ENCODE measurements around the gene MAST1. TPM values are rescaled to one million over a fixed set of nuclear protein-coding genes. Genes with fewer than 3 reads are reported as not detected.
A peak's percentile ranks its signal among the peaks of the same experiment; 100 is the strongest.
"Not testable (repeated sequence)": the region's sequence is repeated elsewhere in the genome, so short reads cannot be mapped to it uniquely, and the experiment has no call there.

MAST1 gene
- total RNA-seq, 1 donor from 2014 or later = 0.15 TPM

GRCh38 chr19:12888006-12888603 is 49.8 kb downstream of the MAST1 start:
- no peak overlapping the region for H3K27ac ChIP-seq
- H3K27me3 ChIP-seq (ENCODE audit: low read depth) = peaks cover 15% of the 10 kb centered on the region
- ATAC-seq (no peak), DNase-seq (no peak)
- no peak for TF ChIP-seq CTCF (IDR thresholded peaks at IDR 0.05)
- intact Hi-C loops (cut with DNase I) = no loop called here
- H3K36me3 ChIP-seq = peaks cover under 1% of the 10 kb centered on the region
- no peak overlapping the region for H3K4me3 ChIP-seq
- H3K4me1 ChIP-seq = peaks cover 26% of the 10 kb centered on the region
- no peaks in the 10 kb centered on the region for H3K9me3 ChIP-seq

GRCh38 chr19:12890299-12890786 is 52.0 kb downstream of the MAST1 start:
- peak overlapping the region; percentile 96 for H3K4me3 ChIP-seq
- ATAC-seq = not testable (repeated sequence)
- peaks cover 21% of the 10 kb centered on the region for H3K36me3 ChIP-seq

GRCh38 chr19:12890787-12891552 is 52.7 kb downstream of the MAST1 start, which contains the start of gene GCDH:
GCDH (plus strand) TSS chr19:12891160; CDS start chr19:12891305, 145 bp downstream.
- peak; percentile 99 for DNase-seq
- Histone ChIP-seq H3K9me3 (no peaks in the 10 kb centered on the region), H3K36me3 (peaks cover 26% of the 10 kb centered on the region), H3K27me3 (ENCODE audit: low read depth) (peaks cover 1% of the 10 kb centered on the region), H3K4me1 (peaks cover 11% of the 10 kb centered on the region), H3K4me3 (peak within 1 kb of the TSS; percentile 96), H3K27ac (peak within 1 kb of the TSS; percentile 85)
- TF ChIP-seq CTCF (IDR thresholded peaks at IDR 0.05) = no peak
- peak; percentile 98 for ATAC-seq
- intact Hi-C loops (cut with DNase I) = no loop called here

More at GRCh38 chr19:12890299-12890786, 52.0 kb downstream of the MAST1 start:
- H3K9me3 ChIP-seq; intact Hi-C loops (cut with DNase I); DNase-seq; H3K27me3 ChIP-seq (ENCODE audit: low read depth): not testable (repeated sequence)
- Histone ChIP-seq H3K4me1 (peaks cover 18% of the 10 kb centered on the region), H3K27ac (peak overlapping the region; percentile 85)

- H3K4me3 ChIP-seq = peak overlapping the region; percentile 96
- H3K27me3 ChIP-seq (ENCODE audit: low read depth) = no peaks in the 10 kb centered on the region
- peaks cover 10% of the 10 kb centered on the region for H3K4me1 ChIP-seq
- ATAC-seq (no peak), DNase-seq (no peak)
- peak overlapping the region; percentile 85 for H3K27ac ChIP-seq
- no peak for TF ChIP-seq CTCF (IDR thresholded peaks at IDR 0.05)
- H3K36me3 ChIP-seq = peaks cover 32% of the 10 kb centered on the region
- intact Hi-C loops (cut with DNase I) = no loop called here
- no peaks in the 10 kb centered on the region for H3K9me3 ChIP-seq
These were observed 53.3 kb downstream of the MAST1 start for GRCh38 chr19:12891553-12892021.

GRCh38 chr19:12893582-12893981 is 55.3 kb downstream of the MAST1 start:
- no peak for TF ChIP-seq CTCF (IDR thresholded peaks at IDR 0.05)
- Histone ChIP-seq H3K27me3 (ENCODE audit: low read depth) (no peaks in the 10 kb centered on the region), H3K36me3 (peaks cover 47% of the 10 kb centered on the region), H3K27ac (no peak overlapping the region), H3K4me1 (peaks cover 10% of the 10 kb centered on the region), H3K9me3 (no peaks in the 10 kb centered on the region), H3K4me3 (no peak overlapping the region)
- intact Hi-C loops (cut with DNase I) = no loop called here
- ATAC-seq (no peak), DNase-seq (no peak)

- Histone ChIP-seq H3K9me3 (no peaks in the 10 kb centered on the region), H3K27ac (no peak overlapping the region), H3K4me1 (peaks cover 8% of the 10 kb centered on the region), H3K36me3 (peaks cover 57% of the 10 kb centered on the region), H3K4me3 (no peak overlapping the region), H3K27me3 (ENCODE audit: low read depth) (no peaks in the 10 kb centered on the region)
- ATAC-seq (no peak), DNase-seq (no peak)
- intact Hi-C loops (cut with DNase I) = no loop called here
- no peak for TF ChIP-seq CTCF (IDR thresholded peaks at IDR 0.05)
These were observed 58.1 kb downstream of the MAST1 start for GRCh38 chr19:12896460-12896859.
